Neural cell (in vitro differentiated cells): ENCODE results near the gene FAM193A. TPM values are rescaled to one million over a fixed set of nuclear protein-coding genes. Genes with fewer than 3 reads are reported as not detected.

Experiments used
- H2AFZ ChIP-seq: fragments of 200-600, 300-800 bp; sonication (generic), shearing (Covaris generic); 2 replicates; pipeline ENCODE4 v1.6.0; 2014; ENCODE audit warnings: low read depth, mild to moderate bottlenecking, antibody characterized with exemption, low read length, moderate library complexity
- H3F3A ChIP-seq: fragments of 200-600 bp; shearing (Covaris generic); 2 replicates; pipeline ENCODE4 v1.6.1; 2016; ENCODE audit warnings: mild to moderate bottlenecking, moderate library complexity, mixed read lengths, antibody characterized with exemption, low read length; ENCODE audit not compliant: insufficient read depth, poor library complexity, severe bottlenecking
- H3K27ac ChIP-seq: fragments of 200-600, 300-800 bp; sonication (generic), shearing (Covaris generic); 2 replicates; pipeline ENCODE4 v1.5.1; 2014; ENCODE audit warnings: mild to moderate bottlenecking, low read length, moderate library complexity
- H3K27me3 ChIP-seq: fragments of 300-800, 200-600 bp; sonication (generic), shearing (Covaris generic); 2 replicates; pipeline ENCODE4 v1.6.0; 2014; ENCODE audit warnings: mild to moderate bottlenecking, low read depth, low read length, moderate library complexity; ENCODE audit not compliant: insufficient read depth
- H3K36me3 ChIP-seq: fragments of 300-800, 200-600 bp; sonication (generic), shearing (Covaris generic); 2 replicates; pipeline ENCODE4 v1.5.1; 2014; ENCODE audit warnings: mild to moderate bottlenecking, antibody characterized with exemption, low read length, moderate library complexity; ENCODE audit not compliant: insufficient read depth
- H3K4me2 ChIP-seq: fragments of 300-800, 200-600 bp; sonication (generic), shearing (Covaris generic); 2 replicates; pipeline ENCODE4 v1.6.0; 2014; ENCODE audit warnings: mild to moderate bottlenecking, low read length
- H3K4me3 ChIP-seq: fragments of 300-800, 200-600 bp; sonication (generic), shearing (Covaris generic); 2 replicates; pipeline ENCODE4 v1.5.1; 2014; ENCODE audit warnings: mild to moderate bottlenecking, low read length, moderate library complexity
- H3K79me2 ChIP-seq: fragments of 200-600 bp; shearing (Covaris generic); replicated peaks from 2 replicates; pipeline ENCODE4 v1.6.0; 2014; ENCODE audit warnings: mild to moderate bottlenecking, low read length, moderate library complexity; ENCODE audit not compliant: insufficient read depth
- H3K9ac ChIP-seq: fragments of 300-800, 200-600 bp; sonication (generic), shearing (Covaris generic); 2 replicates; pipeline ENCODE4 v1.6.1; 2016; ENCODE audit warnings: mild to moderate bottlenecking, low read length, mixed read lengths
- H3K9me2 ChIP-seq: fragments of 200-600 bp; shearing (Covaris generic); 2 replicates; pipeline ENCODE4 v1.6.1; 2016; ENCODE audit warnings: mild to moderate bottlenecking, low read length, mixed read lengths; ENCODE audit not compliant: insufficient read depth
- H3K9me3 ChIP-seq: fragments of 200-600, 300-800 bp; sonication (generic), shearing (Covaris generic); 2 replicates; pipeline ENCODE4 v1.6.1; 2016; ENCODE audit warnings: mild to moderate bottlenecking, mixed run types, low read length, moderate library complexity, mixed read lengths
- H4K20me1 ChIP-seq: fragments of 200-600 bp; shearing (Covaris generic); 2 replicates; pipeline ENCODE4 v1.6.1; 2016; ENCODE audit warnings: mild to moderate bottlenecking, mixed run types; ENCODE audit not compliant: insufficient read depth
- CTCF ChIP-seq: fragments of 450-650 bp; IDR thresholded peaks from 2 replicates; pipeline ENCODE4 v1.5.1; 2014; ENCODE audit warnings: antibody characterized with exemption, mild to moderate bottlenecking, moderate library complexity; ENCODE audit not compliant: poor library complexity, severe bottlenecking
- EP300 ChIP-seq: fragments of 450-650 bp; conservative IDR thresholded peaks from 2 replicates; pipeline ENCODE4 v1.6.1; 2014; ENCODE audit warnings: antibody characterized with exemption, mild to moderate bottlenecking, moderate library complexity; ENCODE audit not compliant: poor library complexity, severe bottlenecking
- EZH2 ChIP-seq: fragments of 200-600, 300-800 bp; shearing (Covaris generic), sonication (generic); IDR thresholded peaks from 2 replicates; pipeline ENCODE4 v1.6.1; 2014; ENCODE audit warnings: antibody characterized with exemption, low read length, borderline replicate concordance, mild to moderate bottlenecking; ENCODE audit not compliant: insufficient read depth, poor library complexity, severe bottlenecking
- MXI1 ChIP-seq: fragments of 450-650 bp; conservative IDR thresholded peaks from 2 replicates; pipeline ENCODE4 v1.6.1; 2014; ENCODE audit warnings: antibody characterized with exemption, mild to moderate bottlenecking; ENCODE audit not compliant: poor library complexity, severe bottlenecking
- POLR2AphosphoS5 ChIP-seq: IDR thresholded peaks from 2 replicates; pipeline ENCODE4 v1.6.1; 2012
- RAD21 ChIP-seq: fragments of 450-650 bp; conservative IDR thresholded peaks from 2 replicates; pipeline ENCODE4 v1.6.1; 2014; ENCODE audit warnings: antibody characterized with exemption, mild to moderate bottlenecking, moderate library complexity
- REST ChIP-seq: IDR thresholded peaks from 2 replicates; pipeline ENCODE4 v1.6.1; 2012; ENCODE audit warnings: borderline replicate concordance
- SMC3 ChIP-seq: fragments of 450-650 bp; conservative IDR thresholded peaks from 2 replicates; pipeline ENCODE4 v1.6.1; 2014; ENCODE audit warnings: antibody characterized with exemption, mild to moderate bottlenecking, moderate library complexity; ENCODE audit not compliant: poor library complexity
- TAF1 ChIP-seq: IDR thresholded peaks from 2 replicates; pipeline ENCODE4 v1.6.1; 2012; ENCODE audit warnings: low read depth
- polyA plus RNA-seq: library from polyadenylated mRNA; depleted of rRNA; stranded (reverse); fragments of >200 nt; gene quantifications from 2 replicates; pipeline ENCODE4 v1.2.3, GENCODE V29; 2014

Gene FAM193A
- polyA plus RNA-seq, 1 donor from 2014 or later, result 11.6 TPM

- Histone ChIP-seq H3K9me3 (no peaks in the 10 kb centered on the region), H3K4me3 (peak overlapping the region; percentile 77), H2AFZ (no peak overlapping the region), H3K4me2 (no peak overlapping the region), H3K27ac (no peak overlapping the region), H3F3A (no peaks in the 10 kb centered on the region), H3K9ac (peak overlapping the region; percentile 60), H4K20me1 (no peaks in the 10 kb centered on the region), H3K36me3 (no peaks in the 10 kb centered on the region), H3K27me3 (no peaks in the 10 kb centered on the region), H3K9me2 (no peaks in the 10 kb centered on the region), H3K79me2 (no peaks in the 10 kb centered on the region)
- no peak for TF ChIP-seq CTCF
- TF ChIP-seq EZH2, result no peak
- TF ChIP-seq RAD21, result no peak
- TF ChIP-seq SMC3, result no peak
- TF ChIP-seq REST, result no peak
These were observed 218.7 kb downstream of the FAM193A start for GRCh38 chr4:2754848-2755819.

- no peaks in the 10 kb centered on the region for H3K79me2 ChIP-seq
- H3K9ac ChIP-seq, result peak within 1 kb of the TSS; percentile 60
- peak within 1 kb of the TSS; percentile 77 for H3K4me3 ChIP-seq
- no peaks in the 10 kb centered on the region for H3F3A ChIP-seq
- H3K27me3 ChIP-seq, result no peaks in the 10 kb centered on the region
- H3K36me3 ChIP-seq, result no peaks in the 10 kb centered on the region
- H3K27ac ChIP-seq, result no peak within 1 kb of the TSS
- H3K4me2 ChIP-seq, result no peak within 1 kb of the TSS
- no peaks in the 10 kb centered on the region for H4K20me1 ChIP-seq
- no peaks in the 10 kb centered on the region for H3K9me3 ChIP-seq
- H3K9me2 ChIP-seq, result no peaks in the 10 kb centered on the region
- no peak within 1 kb of the TSS for H2AFZ ChIP-seq
- TF ChIP-seq POLR2AphosphoS5, result peak; percentile 29
- no peak for TF ChIP-seq REST
- TF ChIP-seq TAF1, result no peak
- TF ChIP-seq EP300, result no peak
- TF ChIP-seq MXI1, result peak; percentile 83
- TF ChIP-seq RAD21, result peak; percentile 48
- peak; percentile 63 for TF ChIP-seq CTCF
- peak; percentile 60 for TF ChIP-seq SMC3
- TF ChIP-seq EZH2, result no peak
These were observed 219.6 kb downstream of the FAM193A start, which contains the start of gene TNIP2 for GRCh38 chr4:2755821-2756690. Gene TNIP2, minus strand, starts transcription at chr4:2756336. Its CDS starts 47 bp downstream, at chr4:2756289.
